Activated CD4-positive, alpha-beta T cell treated with anti-CD3 and anti-CD28 coated beads, Interleukin-2, amount 50 U/mL, for 16 hours (primary cell): Measurements from ENCODE around the gene GPR143.
"Not testable (repeated sequence)": the region's sequence is repeated elsewhere in the genome, so short reads cannot be mapped to it uniquely, and the experiment has no call there.

Source experiments
- DNase-seq: peaks from one replicate; pipeline ENCODE4 v3.0.0-alpha.2; 2020

Gene GPR143

DNA sequence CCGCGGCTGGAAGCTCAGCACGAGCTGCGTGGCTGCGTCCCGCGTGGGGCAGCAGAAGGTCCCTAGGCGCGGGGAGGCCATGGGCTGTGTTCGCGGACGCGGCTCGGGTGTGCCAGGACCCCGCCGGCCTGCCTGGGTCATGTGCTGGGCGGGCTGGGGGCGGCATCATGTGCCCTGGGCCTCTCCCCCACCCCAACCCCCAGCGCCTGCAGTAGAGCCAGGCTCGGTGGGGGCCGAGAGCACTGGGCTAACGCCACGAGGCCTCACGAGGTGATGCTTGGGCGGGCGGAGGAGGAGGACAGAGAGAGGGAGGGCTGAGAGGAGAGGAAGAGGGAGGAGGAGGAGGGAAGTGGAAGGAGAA lies at the start of gene GPR143:
Gene GPR143 (minus strand): TSS at position 111 of the 361 bp plus-strand sequence. CDS start 30 bp downstream, at position 81.
- no peak for DNase-seq

DNA sequence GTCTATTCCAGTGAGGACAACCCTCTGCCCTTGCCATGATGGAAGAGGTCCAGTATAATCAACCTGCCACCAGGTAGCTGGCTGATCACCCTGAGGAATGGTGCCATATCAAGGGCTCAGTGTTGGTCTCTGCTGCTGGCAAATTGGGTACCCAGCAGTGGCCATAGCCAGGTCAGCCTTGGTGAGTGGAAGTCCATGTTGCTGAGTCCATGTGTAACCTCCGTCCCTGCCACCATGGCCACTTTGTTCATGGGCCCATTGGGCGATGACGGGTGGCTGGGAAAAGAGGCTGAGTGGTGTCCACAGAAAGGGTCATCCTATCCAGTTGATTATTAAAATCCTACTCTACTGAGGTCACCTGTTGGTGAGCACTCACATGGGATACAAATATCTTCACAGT lies 45.4 kb upstream of the GPR143 start:
- DNase-seq: not testable (repeated sequence)

DNA sequence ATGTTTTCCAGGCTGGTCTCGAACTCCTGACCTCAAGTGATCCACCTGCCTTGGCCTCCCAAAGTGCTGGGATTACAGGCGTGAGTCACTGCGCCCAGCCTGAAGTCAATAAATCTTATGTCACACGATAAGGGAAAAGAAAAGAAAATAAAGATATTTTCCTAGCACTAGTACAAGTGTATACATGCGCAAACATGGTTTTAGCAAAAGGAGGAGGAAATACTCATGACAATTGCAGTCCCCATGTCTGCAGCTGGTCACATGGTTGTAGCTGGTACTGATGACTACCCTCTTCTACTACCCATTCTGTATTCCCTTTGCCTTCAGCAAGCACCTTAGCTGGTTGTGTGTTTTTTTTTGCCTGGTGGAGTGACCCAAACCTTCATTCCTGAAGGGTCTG lies 44.2 kb upstream of the GPR143 start:
- DNase-seq: not testable (repeated sequence)

DNA sequence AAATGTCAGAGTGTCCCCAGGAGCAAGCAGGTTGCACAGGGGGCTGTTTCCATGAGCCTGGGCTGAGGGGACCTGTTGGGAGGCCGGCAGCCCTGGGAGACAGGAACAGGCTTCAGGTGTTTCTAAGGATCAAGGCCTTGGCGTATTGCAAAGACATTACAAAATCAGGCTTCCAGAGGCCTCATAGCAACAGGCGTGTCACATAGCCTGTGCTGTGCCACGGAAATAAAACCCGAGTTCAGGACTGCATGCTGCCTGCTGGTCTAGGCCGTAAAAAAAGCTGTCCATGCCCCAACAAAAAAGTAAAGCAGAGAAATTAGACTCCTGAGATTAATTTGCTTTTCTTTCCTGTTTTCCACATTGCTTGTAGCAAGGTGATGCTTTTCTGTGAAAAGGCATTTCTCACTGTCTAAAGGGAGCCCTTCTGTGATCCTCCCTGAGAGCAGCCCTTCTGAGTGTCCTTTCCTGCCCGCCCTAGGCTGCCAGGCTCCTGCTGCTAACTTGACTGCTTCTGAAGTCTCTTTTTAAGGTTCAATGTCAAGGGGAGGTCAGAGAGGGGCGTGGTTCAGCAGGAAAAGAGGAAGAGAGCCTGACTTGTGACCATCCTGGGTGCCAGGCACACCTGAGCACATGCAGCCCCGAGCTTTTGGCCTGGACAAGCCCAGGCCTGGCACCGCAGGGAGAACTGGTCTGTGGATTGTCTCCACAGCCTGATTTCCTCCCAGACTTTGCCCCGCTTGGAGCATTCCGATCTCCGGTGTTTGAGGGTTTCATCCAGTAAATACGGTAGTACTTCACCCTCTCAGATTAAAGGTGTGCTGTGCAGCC lies 41.9 kb upstream of the GPR143 start:
- no peak for DNase-seq

DNA sequence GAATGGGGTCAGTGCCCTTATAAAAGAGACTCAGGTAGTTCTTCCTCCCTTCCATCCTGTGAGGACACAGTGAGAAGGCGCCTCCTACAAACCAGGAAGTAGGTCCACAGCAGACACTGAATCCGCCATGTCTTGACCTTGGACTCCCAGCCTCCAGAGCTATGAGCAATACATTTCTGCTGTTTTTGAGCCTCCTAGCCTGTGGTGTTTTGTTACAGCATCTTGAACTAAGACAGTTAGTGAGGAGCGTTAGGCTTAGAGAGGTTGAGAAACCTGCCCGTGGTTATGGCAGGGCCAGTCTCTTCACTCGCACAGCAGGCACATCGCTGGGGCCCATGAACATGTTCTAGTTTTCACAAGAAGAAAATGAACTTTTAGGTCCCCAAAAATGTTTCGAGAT lies 40.3 kb upstream of the GPR143 start:
- no peak for DNase-seq

DNA sequence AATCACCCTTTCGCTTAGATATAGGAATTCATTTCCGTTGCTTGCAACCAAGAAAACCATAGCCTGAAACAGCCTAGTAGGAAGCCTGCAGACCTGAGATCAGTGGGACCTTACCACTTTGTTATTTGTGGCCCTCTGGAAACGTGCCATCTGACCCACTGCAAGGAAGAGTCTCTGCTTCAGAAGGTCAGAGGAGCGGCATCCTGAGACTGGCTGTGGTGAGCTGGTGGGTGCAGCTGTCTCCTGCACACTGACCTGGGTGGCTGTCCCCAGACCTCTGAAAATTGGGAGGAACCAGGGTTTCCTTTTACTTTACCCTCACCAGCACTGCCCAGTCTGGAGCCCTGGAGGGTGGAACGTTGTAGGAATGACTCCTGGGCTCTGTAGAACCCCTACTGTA lies 38.8 kb upstream of the GPR143 start:
- no peak for DNase-seq

DNA sequence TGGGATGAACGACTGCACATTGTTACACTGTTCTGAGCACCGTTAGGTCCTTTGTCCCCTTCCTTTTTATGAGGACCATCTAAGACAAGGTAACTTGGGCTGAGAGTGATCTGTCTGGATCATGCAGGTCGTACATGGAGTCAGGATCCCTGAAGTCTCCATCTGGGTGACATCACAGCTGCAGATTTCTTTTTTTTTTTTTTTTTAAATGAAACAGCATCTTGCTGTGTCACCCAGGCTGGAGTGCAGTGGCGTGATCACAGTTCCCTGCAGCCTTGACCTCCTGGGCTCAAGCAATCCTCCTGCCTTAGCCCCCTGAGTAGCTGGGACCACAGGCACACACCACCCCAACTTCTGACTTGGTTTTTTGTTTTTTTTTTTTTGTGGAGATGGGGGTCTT lies 37.1 kb upstream of the GPR143 start:
- DNase-seq: no peak

DNA sequence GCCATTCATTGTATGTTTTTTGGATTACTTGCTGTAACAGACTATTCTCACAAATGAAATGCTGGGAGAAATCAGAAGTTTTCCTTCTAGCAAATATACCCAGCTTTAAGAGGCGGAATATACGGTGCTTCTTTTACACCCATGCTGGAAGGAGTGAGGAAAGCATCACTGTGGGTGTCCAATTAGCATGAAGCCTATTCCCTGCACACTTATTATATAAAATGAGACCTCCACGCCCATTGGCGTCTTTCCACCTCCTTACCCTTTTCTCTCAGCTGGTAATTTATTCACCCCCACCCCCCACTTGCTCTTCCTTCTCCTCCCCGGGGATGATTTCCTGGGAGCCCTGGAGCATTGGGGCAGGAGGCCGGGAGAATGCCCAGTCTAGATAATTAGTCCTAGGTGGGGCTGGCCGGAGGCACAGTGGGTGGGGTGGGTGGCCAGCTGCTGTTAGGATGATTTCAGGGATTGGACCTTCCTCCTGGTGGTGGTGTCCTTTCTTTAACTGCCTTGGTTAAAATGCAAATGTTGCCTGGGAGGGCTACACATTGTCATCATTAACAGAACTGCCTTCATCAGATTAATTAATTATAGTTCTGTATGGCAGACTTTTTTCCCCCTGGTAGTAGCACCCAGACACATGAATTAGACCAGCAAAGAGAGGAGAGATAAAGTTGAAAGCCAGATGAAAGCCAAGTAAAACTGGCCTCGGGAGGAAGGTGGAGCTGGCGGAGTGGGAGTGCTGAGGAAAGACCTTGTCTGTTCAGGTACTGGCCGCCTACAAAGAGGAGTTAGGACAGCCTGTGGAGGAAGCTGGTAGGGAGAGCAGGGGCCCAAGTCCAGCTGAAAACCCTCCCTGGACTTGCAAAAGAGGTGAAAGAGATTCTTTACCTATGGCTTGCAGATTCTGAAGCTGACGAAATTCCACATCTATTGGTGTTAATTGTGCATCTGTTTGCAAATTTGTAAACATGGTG lies 32.0 kb upstream of the GPR143 start:
- DNase-seq: no peak

DNA sequence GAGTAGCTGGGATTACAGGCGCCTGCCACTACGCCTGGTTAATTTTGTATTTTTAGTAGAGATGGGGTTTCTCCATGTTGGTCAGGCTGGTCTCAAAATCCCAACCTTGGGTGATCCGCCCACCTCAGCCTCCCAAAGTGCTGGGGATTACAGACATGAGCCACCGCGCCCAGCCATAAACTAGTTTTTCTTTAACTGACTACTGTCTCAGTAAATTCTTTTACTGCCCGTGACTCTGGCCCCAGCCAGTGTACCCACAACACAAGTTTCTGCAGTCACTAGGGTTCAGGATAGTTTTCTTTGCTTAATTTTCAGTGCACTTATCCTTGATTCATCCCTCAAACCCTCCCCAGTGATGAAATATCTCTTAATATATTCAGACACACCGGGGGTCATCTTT lies 28.8 kb upstream of the GPR143 start:
- no peak for DNase-seq

DNA sequence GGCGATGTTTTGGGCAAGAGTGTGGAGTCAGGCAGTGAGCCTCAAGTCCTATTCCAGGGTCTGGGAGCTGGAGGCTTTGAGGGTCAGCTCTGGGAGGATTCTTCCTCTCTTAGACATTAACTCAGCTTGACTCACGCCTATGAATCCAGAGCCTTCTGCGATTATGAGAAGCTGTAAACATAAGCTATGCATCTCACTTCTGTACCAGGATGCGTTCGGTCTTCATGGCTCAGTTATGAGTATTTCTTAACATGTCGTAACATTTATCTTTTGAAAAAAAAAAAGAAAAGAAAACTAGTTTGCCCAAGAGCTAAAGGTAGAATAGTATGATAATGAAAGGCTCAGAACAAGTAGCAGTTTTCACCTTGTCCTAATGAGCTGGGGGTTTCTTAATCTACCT lies 25.2 kb upstream of the GPR143 start:
- no peak for DNase-seq

DNA sequence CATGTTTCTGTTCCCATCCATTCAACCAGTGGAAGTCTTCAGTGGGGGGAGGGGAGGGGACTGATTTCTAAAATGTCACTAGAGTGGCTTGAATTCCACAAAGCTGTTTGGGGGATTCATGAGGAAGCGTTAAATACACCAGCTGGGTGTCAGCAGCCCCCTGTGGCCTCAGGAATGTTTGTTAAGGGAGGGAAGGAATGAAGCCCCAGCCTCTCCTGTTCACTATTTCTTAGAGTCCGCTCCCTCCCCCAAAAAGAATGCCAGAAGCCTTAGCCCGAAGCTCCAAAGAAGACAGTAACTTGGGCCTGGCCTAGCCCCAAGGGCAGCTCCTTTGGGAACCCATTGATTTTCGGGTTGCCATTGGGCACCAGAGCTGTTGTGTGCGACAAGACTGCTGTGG lies 23.9 kb upstream of the GPR143 start:
- no peak for DNase-seq

DNA sequence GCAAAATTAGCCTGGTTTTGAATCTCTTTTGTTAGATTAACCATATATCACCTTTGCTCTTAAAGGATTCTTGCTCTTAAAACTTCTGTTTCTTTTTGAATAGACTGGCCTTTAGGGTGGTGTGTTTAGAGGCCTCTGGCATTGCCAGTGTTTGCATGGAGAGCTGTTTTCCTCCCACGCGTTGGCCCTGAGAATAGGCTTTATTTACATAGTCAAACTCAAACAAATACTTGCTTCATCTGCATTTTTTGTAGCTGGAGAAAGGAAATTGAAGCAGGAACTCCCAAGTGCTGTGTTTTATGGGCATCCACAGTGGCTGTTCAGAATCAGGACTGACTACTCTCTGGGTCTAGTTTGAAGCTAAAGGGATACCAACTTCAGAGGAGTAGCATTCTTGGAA lies 23.3 kb upstream of the GPR143 start:
- DNase-seq: no peak

DNA sequence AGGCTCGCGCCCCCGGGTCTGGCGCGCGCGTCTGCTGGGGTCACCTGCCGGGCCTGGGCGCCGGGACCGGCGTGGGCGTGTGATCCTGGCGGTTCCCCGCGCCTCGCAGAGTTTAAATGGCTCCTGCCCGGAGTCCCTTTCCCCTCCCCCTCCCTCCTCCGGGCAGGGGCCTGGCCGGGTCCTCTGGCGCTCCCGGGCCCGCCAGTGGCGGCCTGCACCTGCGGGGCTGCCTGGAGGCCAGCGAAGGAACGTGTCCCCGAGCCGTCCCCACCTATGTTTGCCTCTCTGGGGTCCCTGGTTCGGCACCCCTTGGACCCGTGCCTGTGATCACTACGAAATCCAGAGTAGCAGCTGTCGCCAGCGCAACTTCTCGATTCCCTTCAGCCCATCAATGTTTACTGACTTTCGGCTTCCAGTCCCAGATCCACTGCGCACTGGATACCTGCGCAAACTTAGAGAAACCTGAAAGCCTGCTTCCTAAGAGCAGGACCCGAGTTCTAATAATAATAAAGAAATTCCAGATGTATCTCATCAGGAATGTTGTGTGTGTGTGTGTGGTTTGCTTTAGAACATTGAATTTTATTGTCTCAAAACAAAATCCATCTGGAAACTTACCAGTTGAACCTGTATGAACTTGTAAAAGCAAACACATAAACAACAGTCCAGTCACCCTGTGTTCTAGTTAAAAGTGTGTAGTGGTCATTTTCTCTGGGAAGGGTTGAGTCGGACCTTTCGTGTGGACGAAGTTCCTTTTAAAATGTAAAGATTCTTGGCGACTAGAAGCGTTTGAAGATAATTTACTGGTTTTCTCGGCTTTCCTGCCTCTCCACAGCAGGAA lies 21.4 kb upstream of the GPR143 start:
- DNase-seq: no peak

DNA sequence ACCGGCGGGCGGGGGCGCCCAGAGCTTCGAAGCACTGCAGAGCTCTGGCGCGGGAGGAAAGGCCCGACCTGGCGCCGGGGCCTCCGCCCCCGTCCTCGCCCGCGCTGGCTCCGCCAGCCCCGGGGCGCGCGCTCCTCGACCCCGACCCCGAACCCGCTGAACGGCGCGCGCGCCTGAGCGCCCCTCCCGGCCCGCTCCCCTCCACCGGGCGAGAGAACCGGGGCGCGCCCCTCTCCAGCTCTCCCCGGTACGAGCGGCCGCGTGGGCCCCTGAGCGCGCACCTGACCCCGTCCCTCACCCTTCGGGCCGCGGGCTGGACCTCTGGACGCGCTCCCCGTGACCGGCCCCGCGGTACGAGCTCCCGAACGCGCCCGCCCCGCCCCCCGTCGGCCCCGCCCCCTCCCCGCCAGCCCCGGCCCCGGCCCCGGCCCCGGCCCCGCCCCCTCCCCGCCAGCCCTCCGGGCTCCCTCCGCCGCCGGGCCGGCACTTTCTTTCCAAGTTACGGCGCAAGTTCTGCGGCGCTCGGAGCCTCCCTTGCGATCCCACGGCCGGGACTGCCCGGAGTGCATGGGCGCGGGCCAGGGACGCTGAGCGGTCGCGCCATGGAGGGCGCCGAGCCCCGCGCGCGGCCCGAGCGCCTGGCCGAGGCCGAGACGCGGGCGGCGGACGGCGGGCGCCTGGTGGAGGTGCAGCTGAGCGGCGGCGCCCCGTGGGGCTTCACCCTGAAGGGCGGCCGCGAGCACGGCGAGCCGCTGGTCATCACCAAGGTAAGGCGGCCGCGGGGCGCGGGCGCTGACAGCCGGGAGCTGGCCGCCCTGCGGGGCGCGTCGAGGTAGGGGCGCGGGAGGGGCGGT lies 20.5 kb upstream of the GPR143 start, which contains the start of gene SHROOM2:
Gene SHROOM2 (plus strand): TSS at position 486 of the 854 bp plus-strand sequence. CDS start 117 bp downstream, at position 603.
- no peak for DNase-seq

DNA sequence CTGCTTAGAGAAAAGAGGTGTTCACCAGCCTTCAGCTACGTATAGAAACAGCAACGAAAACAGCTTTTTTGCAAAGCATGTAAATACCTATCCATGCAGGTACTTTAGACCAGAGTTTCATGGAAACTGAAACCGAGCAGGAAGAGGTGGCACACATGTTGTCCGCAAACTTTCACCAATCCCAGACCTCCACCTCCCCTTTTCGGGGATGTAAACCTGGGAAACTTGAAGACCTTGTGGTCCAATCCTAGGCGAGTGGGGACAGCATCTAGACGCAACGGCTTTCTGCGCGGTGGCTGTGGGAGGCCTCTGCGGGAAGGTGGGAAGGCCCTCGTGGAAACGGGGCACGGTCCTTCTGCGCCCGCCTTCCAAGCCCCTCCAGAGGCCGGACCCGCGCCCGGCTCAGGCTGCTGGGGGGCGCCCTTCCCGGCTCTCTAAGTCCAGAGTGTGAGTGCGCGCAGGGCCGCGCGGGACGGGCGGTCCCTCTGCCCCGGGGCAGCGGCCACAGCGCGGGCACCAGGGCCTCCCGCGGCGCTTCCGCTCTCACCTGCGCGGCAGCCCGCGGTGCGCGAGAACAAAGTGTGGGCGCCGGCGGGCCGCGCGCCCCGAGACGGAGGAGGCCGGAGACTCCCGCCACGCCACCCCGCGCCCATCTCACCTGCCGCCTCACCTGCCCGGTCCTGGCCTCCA lies 19.8 kb upstream of the GPR143 start:
- no peak for DNase-seq

DNA sequence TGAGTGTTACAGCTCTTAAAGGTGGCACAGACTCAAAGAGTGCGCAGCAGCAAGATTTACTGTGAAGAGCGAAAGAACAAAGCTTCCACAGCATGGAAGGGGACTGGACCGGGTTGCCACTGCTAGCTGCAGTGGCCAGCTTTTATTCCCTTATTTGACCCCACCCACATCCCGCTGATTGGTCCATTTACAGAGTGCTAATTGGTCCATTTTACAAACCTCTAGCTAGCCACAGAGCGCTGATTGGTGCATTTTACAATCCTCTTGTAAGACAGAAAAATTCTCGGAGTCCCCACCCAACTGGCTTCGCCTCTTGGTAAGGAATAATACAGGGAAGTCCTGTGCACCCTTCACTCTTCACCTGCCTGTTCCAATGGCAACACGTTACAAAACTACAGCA lies 18.7 kb upstream of the GPR143 start:
- no peak for DNase-seq

DNA sequence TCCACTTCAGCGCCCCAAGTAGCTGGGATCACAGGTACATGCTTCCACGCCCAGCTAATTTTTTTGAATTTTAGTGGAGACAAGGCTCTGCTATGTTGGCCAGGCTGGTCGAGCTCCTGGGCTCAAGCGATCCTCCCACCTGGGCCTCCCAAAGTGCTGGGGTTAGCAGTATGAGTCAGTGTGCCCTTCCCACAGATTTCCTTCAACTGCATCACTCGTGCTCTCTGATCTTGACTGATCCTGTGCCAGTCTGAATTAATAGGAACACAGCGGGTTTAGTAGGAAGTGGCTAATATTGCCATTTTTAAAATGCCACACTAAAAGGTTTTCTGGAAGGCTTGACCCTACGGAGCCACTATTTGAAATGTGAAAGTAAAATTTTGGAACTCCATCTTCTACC lies 16.3 kb upstream of the GPR143 start:
- DNase-seq: no peak

DNA sequence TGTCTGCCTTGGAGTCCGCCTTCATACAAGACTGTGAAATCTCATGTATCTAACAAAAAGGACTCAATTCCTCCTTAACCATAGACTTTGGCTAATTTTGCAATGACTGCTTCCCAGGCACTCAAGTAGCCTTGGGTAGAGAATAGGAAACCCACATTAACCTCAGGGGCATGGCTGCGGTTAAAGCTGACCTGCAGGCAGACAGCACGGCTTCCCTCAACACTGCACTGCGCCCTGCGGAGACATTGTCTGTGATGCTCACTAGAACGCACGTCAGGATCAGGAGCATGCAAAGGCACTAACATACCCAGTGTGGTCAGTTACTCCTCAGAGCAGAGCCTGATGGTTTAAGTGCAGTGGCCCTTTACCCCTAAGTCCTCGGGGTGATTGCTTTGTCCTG lies 10.3 kb upstream of the GPR143 start:
- peak; percentile 2 for DNase-seq

DNA sequence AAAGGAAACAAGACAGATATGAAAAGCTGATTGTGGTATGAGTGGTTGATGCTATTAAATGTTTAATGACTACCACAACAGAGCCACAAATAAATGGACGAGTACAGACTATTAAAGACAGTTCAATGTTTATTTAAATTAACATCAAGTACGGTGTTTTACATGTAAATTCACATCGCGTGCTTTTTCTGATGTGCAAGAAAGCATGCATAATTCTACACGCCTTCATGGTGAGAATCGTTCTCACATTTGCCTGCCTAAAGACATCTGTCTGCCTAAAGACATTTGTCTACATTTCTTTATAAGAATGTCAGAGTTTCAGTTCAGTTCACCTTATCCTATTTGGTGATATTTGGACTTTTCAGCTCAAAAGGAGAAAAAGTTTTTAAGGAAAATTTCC lies 7.3 kb upstream of the GPR143 start:
- no peak for DNase-seq

DNA sequence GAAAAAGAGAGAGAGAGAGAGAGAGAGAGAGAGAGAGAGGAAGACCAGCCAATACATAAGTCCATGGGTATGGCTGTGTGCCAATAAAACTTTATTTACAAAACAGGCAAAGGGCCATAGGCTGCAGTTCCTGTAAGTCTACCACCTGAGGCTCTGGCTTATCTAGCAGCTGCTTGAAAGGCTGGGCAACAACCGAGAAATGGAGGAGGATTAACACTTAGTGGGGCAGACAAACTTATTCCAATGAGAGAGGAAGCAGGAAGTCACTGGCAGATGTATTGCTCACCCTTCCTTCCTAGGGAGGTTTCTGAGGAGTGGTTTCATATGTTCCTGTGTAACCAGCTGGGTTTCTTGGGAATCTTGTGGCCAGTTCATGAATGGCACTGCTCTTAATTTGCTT lies 4.7 kb upstream of the GPR143 start:
- no peak for DNase-seq

DNA sequence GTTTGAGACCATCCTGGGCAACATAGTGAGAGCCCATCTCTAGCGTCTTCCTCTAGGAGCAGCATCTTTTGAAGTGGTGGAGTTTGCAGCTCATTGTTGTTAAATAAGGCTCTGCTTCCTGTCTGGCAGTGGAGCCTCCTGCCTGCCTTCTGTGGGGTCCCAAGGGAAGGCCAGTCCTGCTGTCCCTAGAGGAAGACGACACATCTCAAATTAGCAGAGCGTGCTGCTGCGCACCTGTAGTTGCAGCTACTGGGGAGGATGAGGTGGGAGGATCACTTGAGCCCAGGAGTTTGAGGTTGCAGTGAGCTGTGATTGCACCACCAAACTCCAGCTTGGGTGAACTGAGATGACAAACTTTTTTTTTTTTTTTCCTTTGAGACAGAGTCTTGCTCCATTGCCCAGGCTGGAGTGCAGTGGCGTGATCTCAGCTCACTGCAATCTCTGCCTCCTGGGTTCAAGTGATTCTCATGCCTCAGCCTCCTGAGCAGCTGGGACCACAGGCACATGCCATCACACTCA lies 2.7 kb upstream of the GPR143 start:
- not testable (repeated sequence) for DNase-seq
